Measurements from ENCODE around the gene SCGB3A2.
"Not testable (repeated sequence)": the region's sequence is repeated elsewhere in the genome, so short reads cannot be mapped to it uniquely, and the experiment has no call there.

The SCGB3A2 gene

GRCh38 chr5:147859962-147860640, 18.4 kb upstream of the SCGB3A2 start:
- Histone ChIP-seq H3K27ac (no peak overlapping the region), H3K4me1 (no peaks in the 10 kb centered on the region), H3K27me3 (no peaks in the 10 kb centered on the region), H3K9me3 (replicated peaks in 1 of 11) (no peaks in the 10 kb centered on the region), H3K4me2 (no peak overlapping the region), H3K4me3 (no peak overlapping the region), H4K20me1 (no peaks in the 10 kb centered on the region), H3K9ac (no peak overlapping the region), H3K36me3 (no peaks in the 10 kb centered on the region)
- TF ChIP-seq Cebpa-rat (IDR thresholded peaks at IDR 0.05): no peak

GRCh38 chr5:147860641-147861025, 17.9 kb upstream of the SCGB3A2 start:
- H3K9me3 ChIP-seq (replicated peaks in 1 of 11): no peaks in the 10 kb centered on the region
- no peak overlapping the region for H3K9ac ChIP-seq
- TF ChIP-seq Cebpa-rat (IDR thresholded peaks at IDR 0.05): no peak
- H3K4me1 ChIP-seq: no peaks in the 10 kb centered on the region
- H4K20me1 ChIP-seq: no peaks in the 10 kb centered on the region
- H3K36me3 ChIP-seq: no peaks in the 10 kb centered on the region
- H3K4me3 ChIP-seq: no peak overlapping the region
- no peaks in the 10 kb centered on the region for H3K27me3 ChIP-seq
- H3K27ac ChIP-seq: no peak overlapping the region
- H3K4me2 ChIP-seq: no peak overlapping the region

- Histone ChIP-seq H3K36me3 (no peaks in the 10 kb centered on the region), H3K27ac (no peak overlapping the region), H3K4me3 (no peak overlapping the region), H3K4me1 (no peaks in the 10 kb centered on the region), H3K9ac (no peak overlapping the region), H3K27me3 (no peaks in the 10 kb centered on the region), H3K4me2 (no peak overlapping the region), H3K9me3 (replicated peaks in 1 of 11) (no peaks in the 10 kb centered on the region), H4K20me1 (no peaks in the 10 kb centered on the region)
- TF ChIP-seq Cebpa-rat (IDR thresholded peaks at IDR 0.05): no peak
Observed at GRCh38 chr5:147863454-147864158, 14.9 kb upstream of the SCGB3A2 start.

GRCh38 chr5:147869112-147869511, 9.4 kb upstream of the SCGB3A2 start:
- H4K20me1 ChIP-seq: no peaks in the 10 kb centered on the region
- H3K27me3 ChIP-seq: no peaks in the 10 kb centered on the region
- H3K4me2 ChIP-seq: no peak overlapping the region
- H3K27ac ChIP-seq: no peak overlapping the region
- no peak for TF ChIP-seq Cebpa-rat (IDR thresholded peaks at IDR 0.05)
- no peak overlapping the region for H3K9ac ChIP-seq
- no peaks in the 10 kb centered on the region for H3K9me3 ChIP-seq (replicated peaks in 1 of 11)
- H3K36me3 ChIP-seq: no peaks in the 10 kb centered on the region
- no peak overlapping the region for H3K4me3 ChIP-seq
- no peaks in the 10 kb centered on the region for H3K4me1 ChIP-seq

DNA sequence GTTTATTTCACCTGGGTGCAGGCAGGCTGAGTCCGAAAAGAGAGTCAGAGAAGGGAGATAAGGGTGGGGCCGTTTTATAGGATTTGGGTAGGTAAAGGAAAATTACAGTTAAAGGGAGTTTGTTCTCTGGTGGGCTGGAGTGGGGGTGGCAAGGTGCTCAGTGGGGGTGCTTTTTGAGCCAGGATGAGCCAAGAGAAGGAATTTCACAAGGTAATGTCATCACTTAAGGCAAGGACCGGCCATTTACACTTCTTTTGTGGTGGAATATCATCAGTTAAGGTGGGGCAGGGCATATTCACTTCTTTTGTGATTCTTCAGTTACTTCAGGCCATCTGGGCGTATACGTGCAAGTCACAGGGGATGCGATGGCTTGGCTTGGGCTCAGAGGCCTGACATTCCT, 8.6 kb upstream of the SCGB3A2 start:
- not testable (repeated sequence) for H3K36me3 ChIP-seq; H3K9ac ChIP-seq; H3K27me3 ChIP-seq; H3K27ac ChIP-seq; H3K4me3 ChIP-seq; H3K9me3 ChIP-seq (replicated peaks in 1 of 11); H3K4me1 ChIP-seq; H3K4me2 ChIP-seq; H4K20me1 ChIP-seq

GRCh38 chr5:147871980-147872549, 6.4 kb upstream of the SCGB3A2 start:
- not testable (repeated sequence) for H3K36me3 ChIP-seq; H3K27ac ChIP-seq; H3K4me3 ChIP-seq; H3K4me1 ChIP-seq; H3K4me2 ChIP-seq; H3K27me3 ChIP-seq; H4K20me1 ChIP-seq; H3K9ac ChIP-seq; H3K9me3 ChIP-seq (replicated peaks in 1 of 11)

- H3K4me3 ChIP-seq; H3K9me3 ChIP-seq (replicated peaks in 1 of 11); H3K4me1 ChIP-seq; H3K27me3 ChIP-seq; H3K36me3 ChIP-seq; H3K9ac ChIP-seq; H3K27ac ChIP-seq; H3K4me2 ChIP-seq; H4K20me1 ChIP-seq: not testable (repeated sequence)
Observed at GRCh38 chr5:147872744-147873435, 5.6 kb upstream of the SCGB3A2 start.

GRCh38 chr5:147874118-147874875, 4.2 kb upstream of the SCGB3A2 start:
- not testable (repeated sequence) for H3K27ac ChIP-seq; H3K4me2 ChIP-seq; H3K9ac ChIP-seq; H3K9me3 ChIP-seq (replicated peaks in 1 of 11); H3K36me3 ChIP-seq; H3K27me3 ChIP-seq; H3K4me1 ChIP-seq; H4K20me1 ChIP-seq; H3K4me3 ChIP-seq

DNA sequence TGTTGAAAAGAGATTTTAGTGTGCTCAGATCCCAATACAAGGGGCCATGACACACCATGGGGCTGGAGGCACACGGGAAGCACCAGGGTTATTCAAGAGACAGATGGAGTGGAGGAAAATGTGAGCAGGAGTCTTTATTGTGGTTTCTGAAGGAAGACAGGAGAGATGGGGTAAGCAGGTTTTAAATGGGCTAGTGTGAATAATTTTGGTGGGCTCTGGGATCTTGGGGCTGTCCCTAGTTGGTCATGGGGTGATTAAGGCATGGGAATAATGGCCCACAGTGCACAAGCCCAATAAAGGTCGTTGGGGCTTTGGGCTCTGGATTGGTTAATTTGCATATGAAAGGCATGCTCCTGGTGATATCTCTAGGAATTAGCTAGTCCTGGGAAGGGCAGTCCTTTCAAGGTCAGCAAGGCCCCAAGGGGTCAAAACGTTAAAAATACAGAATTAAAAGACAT, 3.6 kb upstream of the SCGB3A2 start:
- Histone ChIP-seq H3K9me3 (replicated peaks in 1 of 11) (no peaks in the 10 kb centered on the region), H3K27ac (no peak overlapping the region), H3K4me2 (no peak overlapping the region), H3K27me3 (no peaks in the 10 kb centered on the region), H3K9ac (no peak overlapping the region), H3K4me3 (no peak overlapping the region), H4K20me1 (no peaks in the 10 kb centered on the region), H3K4me1 (no peaks in the 10 kb centered on the region), H3K36me3 (no peaks in the 10 kb centered on the region)
- TF ChIP-seq Cebpa-rat (IDR thresholded peaks at IDR 0.05): no peak

Measured in BLaER1 treated with 17β-estradiol and CSF1 and Interleukin-3, amounts not matched to agents 10 nM and 100 nM (cell line).